Mucosa of gallbladder (tissue), 1 donor: ENCODE data around the gene SHC1. TPM values are rescaled to one million over a fixed set of nuclear protein-coding genes. Genes with fewer than 3 reads are reported as not detected.

ENCODE experiments used
- DNase-seq: peaks from one replicate; pipeline ENCODE4 v3.0.0-alpha.2; 2020; ENCODE audit warnings: low spot score
- total RNA-seq: library from RNA; stranded (reverse); gene quantifications from one replicate; pipeline ENCODE4 v1.2.1, GENCODE V29; 2021
- donor health status: DM: no; HTN: no; CAD: no.

SHC1 gene
- total RNA-seq, 1 donor from 2014 or later: 123 TPM

DNA sequence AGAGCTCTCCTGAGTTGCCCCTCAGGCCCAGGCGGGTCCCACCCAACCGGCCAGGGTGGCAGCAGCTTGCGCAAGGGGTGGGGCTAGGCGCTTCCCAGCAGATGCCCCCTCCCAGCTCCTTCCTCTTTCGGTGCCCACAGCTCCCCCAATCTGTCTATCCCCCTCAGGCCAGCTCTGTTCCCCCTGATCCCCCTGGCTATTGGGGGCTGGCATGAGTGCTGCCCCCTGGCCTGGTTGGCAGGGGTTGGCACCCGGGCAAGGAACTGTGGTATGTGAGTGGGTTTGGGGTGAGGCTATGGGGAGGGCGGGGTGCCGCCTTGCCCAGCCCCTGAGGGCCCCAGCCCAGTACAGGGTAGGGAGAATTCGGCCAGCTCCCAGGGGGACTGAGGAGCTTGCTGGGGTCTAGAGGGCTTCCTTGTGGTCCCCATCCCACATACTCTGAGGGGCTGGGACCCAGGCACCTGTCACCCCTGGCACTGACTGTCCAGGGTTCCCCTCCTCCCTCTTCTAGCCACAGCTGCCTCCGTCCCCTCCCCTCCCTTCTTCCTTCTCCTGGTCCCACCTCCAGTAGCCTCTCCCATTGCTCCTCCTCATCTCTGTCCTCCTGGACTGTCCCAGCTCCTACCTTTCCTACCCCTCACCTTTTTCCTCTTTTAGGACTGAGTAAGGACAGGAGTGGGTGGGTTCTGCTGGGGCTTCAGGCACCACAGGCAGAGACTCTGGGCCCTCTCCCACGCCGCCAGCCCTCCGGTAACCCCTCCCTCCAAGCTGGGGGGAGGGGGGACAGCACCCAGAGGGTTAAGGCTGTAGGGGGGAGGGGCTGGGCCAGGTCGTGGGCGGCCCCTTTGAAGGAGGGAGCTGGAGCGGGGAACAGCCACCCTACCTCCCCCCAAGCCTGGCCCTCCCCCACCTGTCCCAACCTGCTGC, 37.7 kb upstream of the SHC1 start:
- DNase-seq: no peak

DNA sequence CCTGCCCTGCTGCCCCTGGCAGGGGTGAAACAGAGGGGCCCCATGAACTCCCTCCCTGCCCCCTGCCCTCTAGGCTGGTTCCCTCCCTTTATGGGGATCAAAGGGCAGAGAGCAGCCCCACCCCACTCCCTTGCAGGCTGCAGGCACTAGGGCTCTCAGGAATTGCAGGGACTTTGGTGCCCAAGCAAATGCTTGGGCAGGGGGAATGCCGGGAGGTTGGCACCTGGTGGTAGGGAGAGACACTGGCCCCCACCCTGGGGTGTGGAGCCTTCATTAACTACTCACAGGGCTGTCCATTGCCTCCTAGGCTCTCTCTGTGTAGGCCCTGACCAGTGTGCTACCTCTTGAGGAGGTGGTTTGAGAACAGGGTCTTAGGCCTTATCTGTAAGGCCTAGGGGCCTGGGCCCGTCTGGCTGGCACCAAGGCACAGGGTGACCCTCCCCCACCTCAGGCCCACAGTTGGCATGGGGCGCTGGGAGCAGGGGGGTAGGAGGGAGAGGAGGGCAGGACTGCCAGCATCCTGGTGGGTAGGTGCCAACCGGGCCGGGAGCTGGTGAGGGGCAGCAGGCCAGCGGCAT, 36.8 kb upstream of the SHC1 start:
- DNase-seq: no peak

DNA sequence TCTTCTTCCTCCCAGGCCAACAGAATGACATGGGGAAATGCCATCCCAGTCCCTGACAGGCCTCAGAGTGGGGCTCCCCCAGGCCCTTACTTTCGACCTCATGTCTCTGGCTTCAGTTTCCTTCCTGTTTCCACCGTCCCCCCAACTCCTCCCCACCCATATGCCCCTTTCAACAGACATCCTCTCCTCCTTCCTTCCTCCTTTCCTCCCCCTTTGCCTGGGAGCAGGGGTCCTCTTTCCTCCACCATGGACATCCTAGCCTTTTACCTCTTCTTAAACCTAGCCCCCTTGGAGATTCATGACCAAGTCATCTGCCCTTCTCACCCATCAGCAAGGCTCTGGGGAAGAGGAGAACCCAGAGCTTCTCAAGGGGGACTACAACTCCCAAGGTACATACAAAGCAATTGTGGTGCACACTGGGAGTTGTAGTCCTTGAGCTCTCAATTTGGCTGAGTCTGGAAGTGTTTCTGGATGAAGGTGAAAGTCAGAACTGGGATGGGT, 36.1 kb upstream of the SHC1 start:
- DNase-seq: no peak

DNA sequence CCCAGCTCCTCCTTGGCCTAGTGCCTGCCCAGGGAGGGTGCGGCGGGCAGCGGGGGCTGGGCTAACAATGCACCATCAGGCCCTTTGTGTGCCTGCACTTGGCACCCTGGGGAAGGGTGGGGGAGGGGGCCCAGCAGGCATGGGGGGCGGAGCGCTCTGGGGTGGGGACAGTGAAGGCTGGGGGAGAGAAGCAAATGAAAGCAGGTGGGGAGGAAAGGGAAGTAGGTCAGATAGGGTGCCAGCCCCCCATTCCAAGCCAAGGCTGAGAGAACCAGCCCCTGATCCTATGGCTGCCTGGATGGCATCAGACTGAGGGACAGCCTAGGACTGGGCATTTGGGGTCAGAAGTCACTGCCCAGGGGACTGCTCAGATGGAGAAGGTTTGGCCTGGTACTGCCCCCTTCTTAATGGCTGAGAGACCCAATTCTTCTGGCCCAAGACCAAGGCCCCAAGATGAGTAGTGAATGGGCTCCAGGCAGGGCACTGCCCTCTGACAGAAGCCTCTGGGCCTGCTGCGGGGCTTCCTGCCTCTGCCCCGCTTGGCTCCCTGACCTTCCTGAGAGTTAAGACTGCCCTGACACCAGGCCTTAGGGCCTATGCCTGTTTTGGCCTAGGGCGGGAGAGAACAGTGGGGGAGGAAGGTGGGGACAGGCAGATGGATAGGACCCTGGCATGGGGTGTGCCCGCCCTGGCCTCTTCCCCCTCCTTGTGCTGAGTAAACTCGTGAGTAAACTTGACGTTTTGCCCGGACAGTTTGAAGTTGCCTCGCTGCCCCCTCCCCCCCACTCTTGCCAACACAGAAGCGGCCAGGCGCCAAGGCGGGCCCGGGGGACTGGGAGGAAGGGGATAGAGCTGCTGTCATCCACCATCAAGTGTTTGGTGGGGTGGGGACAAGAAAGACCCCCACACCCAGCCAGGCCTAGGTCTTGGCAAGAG, 34.8 kb upstream of the SHC1 start:
- DNase-seq: peak; percentile 65

DNA sequence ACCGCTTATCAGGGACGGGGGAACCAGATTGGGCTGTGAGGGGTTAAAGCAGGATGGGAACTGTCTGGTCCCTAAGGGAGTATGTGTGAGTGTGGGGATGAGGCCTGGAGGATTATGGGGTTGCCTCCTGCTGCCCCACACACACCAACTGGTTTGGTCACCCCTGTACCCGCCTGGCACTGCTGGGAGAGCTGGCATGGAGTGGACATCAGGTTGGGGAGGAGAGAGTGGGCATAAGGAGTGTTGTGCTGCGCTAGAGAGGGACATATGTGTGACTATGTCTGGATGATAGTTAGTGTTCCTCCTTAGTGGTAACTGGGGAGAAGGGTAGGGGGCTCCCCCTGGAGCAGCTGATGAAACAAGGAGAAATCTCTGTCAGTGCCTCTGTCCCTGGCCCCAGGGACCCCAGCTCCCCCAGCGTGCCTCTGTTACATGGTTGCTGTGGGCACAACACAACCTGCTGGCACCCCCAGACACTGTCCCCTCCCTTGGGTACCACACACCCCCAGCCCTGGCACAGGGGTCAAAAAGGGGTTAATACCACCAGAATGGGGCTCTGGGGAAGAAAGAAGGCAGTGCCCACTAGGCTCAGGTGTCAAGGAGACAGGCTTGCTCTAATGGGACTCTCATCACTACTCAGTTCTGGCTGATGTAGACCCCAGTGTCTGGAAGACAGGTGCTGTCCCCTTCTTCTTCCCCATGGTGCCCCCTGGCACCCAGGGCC, 34.0 kb upstream of the SHC1 start:
- no peak for DNase-seq

DNA sequence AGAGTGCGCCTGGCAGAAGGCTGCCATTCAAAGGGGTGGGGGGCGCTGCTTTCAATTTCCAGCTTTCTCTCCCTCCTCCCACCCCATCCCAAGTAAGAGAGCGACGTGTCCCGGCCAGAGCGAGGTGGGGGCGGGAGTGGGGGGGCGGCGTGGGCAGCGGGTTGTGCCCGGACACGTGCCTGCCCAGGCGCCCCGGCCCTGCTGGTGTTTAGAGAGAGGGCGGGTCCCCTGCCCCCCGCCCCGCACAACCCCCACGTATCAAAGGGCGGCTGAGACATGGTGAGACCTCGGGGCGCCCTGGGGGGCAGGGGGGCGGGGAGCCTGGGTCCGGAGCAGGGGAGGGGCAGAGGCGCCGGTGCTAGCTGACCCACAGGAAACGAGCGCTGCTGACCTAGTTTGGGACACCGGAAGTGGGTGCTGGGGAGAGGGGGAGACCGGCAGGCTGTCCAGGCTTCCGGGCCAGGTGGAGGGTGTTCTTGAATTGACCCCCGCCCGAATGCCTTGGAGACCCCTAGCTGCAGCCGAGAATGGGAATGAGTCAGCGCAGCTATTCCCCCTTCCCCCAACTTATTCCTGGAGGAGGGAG, 33.3 kb upstream of the SHC1 start:
- no peak for DNase-seq

DNA sequence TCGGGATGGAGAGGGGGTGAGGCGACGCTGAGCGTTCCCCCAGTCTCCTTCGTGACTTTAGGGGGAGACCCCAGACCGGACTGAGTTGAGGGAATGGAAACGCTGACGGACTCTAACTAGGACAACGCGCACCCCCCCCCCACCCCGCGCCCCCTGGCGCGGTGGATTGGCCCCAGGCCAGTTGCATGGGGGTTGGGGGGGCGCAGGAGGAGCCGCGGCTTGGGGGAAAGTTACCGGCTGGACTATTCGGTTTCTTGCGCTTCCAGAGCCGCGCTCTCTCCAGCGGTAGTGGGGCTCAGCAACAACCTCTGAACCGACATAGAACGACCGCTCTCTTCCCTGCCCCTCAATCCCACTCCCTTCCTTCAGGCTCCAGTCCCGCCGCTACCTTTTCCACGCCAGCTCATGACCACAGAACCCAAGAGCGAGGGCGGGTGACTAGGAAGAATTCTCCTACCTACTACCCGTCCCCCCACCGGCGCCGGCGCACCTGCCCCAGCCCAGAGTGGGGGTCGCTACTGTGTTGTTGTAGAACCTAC, 32.7 kb upstream of the SHC1 start:
- no peak for DNase-seq

DNA sequence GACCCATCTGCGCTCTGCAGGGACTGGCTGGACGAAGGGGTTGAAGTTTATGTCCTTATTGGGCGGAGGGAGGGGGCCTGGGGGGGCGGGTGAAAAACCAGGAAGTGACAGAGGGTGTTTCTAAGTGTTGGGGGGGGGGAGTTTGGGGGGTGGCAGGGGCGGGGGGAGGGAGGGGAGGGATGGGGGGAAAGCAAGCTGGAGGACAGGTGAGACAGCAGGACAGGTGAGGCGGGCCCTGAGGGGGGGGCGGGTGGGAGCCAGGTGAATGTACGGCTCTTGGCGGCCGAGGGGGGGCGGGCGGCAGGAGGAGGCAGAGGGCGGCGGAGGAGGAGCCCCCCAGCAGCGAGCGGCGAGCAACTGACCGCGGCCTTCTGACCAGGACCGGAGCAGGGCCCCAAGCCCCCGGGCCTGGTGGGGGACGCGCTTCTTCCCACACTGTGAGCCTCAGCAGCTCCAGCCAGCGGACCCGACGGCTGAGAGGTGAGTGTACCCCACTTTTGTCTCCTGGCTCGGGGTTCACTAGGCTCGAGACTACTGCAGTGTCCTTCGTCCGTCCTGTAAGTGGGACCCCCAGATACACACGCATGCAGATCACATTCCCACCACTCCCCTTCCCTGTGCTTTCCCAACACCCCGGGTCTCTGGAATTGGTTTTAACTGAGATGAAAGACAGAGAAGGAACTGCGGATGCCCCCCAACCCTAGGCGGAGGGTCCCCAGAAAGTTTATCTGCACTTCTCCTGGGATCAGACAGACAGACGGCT, 32.1 kb upstream of the SHC1 start, which contains the start of gene ZBTB7B:
ZBTB7B (plus strand) TSS at position 339 of the 763 bp plus-strand sequence. CDS start 11,859 bp downstream, outside the sequence.
- DNase-seq: no peak

DNA sequence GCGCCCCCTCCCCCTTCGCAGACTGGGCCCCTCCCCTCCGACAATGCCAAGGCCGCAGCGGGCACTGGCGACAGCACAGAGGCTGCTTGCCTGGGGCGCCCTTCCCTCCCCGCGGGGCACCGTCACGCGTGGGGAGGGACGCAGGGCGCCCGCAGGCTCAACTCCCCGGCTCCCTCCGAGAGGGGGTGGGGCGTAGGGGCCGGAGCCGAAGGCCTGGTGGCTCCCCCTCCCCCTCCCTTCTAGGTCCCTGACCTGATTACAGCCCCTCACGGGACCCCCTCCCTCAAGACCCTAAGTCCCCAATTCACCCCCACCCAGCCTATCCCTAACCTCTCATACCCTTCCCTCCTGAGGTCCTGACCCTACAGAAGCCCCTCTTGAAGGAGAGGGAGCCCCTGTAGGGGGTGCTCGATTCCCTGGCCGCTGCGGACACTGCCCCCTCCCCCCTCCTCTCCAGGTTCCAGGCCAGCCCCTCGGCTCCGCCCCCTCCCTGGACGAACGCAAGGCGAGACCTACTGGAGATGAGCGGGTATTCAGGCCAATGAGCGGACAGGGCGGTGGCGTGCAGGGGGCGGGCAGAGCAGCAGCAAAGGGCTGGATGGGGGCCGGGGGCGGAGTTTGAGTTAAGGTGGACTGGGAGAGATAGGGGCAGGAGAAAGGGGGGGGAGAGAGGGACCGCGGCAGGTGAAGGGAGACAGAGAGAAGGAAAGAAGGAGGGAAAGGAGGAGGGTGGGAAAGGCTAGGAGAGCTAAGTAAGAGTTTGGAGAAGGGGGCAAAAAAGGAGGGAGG, 31.3 kb upstream of the SHC1 start:
- DNase-seq: peak; percentile 100

DNA sequence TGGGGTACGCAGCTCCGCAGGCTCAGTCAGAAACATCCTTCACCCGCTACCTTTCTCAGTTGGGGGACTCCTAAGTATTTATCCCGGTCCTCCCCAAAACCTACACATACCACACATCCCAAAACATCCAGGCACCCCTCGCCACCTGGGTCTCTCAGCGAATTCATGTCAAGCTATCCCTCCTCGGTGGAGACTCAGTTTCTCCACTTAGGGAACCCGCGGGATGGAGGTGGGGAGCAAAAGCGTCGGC, 30.8 kb upstream of the SHC1 start:
- no peak for DNase-seq

DNA sequence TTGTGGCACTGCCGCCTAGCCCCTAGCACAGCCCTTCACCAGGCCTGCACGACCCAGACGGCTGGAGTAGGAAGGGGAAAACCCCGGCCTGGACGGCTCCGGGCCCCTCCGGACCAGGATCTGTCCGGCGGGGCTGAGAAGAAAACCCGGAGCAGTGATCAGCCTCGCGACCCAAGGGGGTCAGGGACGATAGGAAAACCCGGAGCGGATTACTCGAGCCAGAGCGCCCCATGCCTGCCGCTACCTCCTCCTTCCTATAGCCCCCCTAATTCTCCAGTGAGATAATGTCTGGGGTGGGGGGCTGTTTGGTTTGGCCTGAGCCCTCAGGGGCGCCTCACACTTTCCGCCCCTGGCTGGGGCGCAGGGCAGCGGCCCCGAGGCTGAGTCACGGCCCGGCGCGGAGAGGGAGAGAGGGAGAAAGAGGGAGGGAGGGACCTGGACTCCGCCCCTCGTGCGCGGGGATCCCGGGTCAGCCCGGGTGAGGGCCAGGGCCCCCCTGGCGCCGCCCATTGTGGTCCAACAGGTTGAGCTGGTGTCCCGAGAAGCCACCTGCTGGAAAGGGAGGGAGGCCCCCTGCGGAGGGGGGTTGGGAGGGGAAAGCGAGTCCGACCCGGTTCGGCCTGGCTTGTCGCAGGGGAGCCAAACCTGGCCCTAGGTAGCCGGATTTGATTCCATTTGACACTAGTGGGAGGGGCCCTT, 30.3 kb upstream of the SHC1 start:
- peak; percentile 91 for DNase-seq

DNA sequence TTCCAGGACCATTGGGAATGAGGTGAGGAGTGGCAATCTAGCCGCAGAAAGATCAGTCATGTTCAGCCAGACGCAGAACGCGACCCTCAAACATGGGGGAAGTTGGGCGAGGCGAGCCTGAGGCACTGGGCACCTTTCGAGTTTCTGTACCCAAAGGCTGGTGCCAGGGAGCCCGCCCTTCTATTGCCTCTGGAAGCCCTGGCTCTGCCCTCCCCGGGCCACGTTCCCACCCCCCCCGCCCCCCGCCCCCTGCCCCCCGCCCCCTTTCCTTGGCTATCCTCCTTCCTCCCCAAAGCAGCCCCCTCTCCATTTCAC, 29.8 kb upstream of the SHC1 start:
- no peak for DNase-seq

DNA sequence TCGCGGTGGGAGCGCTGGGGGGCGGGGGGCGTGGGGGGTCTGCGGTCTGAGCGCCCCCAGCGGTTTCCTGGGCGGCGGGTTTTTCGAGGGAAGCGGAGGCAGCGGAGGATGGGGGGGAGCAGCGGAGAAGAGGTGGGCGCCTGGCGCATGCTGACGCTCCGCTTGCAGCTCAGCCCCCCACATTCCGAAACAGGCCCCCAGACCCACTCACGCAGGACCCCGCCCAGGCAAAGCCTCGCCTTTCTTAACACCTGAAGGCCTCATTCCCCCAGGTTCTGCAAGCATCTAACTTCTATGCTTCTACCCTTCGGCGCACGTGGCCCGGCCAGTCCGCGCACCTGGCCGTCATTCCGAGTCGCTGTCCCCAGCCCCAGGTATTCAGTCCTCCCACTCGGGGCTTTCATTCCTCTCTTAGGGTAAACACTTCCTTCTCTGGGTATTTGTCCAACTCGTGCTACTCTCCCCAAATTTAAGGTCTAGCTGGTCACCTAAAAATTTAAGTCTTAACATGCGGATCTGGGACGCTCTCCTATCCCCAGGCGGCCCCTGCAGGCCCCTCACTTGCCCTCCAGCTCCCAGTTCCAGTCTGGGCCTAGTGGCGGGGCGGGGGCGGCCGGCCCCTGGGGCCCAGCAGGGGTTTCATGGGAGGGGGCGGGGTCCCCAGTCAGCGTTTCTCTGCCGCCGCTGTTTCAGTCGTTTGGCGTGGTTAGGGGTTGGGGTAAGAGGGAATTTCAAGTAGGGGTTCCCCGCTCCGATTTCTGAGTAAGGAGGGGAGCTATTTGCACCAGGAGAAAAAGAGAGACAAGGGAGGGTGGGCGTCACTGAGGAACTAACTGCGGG, 29.2 kb upstream of the SHC1 start:
- no peak for DNase-seq

DNA sequence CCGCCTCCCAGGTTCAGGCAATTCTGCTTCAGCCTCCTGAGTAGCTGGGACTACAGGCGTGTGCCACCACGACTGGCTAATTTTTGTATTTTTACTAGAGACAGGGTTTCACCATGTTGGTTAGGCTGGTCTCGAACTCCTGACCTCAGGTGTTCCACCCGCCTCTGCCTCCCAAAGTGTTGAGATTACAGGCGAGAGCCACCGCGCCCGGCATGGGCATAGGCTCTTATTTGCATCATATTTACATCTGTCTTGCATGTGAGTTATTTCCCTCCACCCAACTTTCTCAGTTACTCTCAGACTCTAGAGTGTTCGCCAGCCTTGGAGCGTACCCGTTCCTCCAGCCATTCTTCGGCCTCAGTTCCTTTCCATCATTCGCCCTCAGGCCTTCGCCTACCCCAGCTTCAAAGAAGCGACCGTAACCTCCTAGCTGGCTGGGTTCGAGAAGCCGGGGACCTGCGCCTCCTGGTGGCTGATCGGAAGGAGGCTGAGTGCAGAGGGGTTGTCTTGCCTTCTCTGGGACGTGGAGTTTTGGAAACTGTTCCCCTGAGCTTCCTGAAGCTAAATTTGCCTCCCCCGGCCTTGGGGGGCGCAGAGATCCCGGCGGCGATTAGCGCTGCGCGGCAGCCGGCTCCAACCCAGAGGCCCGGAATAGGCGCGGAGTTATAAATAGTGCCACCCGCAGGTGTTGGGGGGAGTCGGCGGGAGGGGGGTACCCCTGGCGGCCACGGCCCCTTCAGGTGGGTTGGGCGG, 28.4 kb upstream of the SHC1 start:
- no peak for DNase-seq

DNA sequence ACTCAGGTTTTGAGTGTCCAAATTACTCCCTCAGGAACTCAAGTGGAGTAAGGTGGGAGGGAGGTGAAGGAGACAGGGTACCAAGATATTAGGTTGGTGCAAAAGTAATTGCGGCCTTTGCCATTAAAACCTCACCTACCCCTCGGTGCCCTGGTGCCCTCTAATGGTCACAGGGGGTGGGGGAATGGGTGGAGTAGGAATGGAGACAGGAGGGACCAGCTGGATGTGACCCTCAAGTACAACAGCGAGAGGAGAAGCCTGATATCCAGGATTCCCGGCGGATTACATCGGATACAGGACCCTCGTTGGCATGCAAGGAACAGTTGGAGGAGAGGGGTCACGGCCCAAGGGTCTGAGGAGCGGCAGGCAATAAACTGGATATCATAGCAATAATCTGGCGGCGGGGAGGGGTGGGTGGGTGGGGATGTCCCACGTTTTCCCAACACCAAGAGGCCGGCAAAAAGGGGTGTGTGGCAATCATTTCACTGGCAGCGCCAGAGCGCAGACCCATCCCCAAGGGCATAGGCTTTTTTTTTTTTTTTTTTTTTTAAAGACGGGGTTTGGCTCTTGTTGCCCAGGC, 27.7 kb upstream of the SHC1 start:
- DNase-seq: no peak

DNA sequence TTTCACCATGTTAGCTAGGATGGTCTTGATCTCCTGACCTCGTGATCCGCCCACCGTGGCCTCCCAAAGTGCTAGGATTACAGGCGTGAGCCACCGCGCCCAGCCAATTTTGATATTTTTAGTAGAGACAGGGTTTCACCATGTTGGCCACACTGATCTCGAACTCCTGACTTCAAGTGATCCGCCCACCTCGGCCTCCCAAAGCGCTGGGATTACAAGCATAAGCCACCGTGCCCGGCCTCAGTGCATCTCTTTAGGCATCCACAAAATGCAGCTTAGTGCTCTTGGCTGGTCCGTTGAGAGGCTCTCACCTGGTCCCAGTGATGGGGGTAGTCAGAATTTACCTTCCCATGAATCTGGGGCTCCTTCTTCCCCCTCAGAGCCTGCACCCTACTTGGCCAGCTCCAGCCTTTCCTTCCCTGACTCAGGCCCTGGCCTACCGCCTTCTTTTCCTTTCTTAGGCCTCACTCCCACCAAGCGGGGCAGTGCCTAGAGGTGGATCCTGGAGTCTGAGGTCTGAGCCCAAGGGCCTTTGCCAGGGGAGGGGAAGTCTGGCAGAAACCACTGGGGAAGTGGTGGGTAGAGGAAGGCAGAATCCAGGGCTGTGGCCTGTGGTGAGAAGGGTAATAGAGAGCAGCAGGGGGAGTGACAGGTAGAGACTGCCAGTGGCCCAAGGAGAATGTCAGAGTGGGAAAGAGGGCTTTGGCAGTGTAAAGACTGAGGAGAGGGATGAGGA, 26.6 kb upstream of the SHC1 start:
- no peak for DNase-seq
